Mucosa of stomach (tissue), 1 donor: ENCODE measurements around the gene PLD5.
"Not testable (repeated sequence)": the region's sequence is repeated elsewhere in the genome, so short reads cannot be mapped to it uniquely, and the experiment has no call there.

Experiments
- H3K27me3 ChIP-seq: one replicate; pipeline ENCODE4 v1.7.0; 2013; ENCODE audit warnings: mild to moderate bottlenecking, low read length; ENCODE audit not compliant: control insufficient read depth, insufficient read depth
- H3K36me3 ChIP-seq: one replicate; pipeline ENCODE4 v1.7.0; 2013; ENCODE audit warnings: low read length; ENCODE audit not compliant: control insufficient read depth, insufficient read depth
- H3K4me1 ChIP-seq: one replicate; pipeline ENCODE4 v1.7.0; 2013; ENCODE audit warnings: mild to moderate bottlenecking, low read length; ENCODE audit not compliant: control insufficient read depth, insufficient read depth
- H3K4me3 ChIP-seq: one replicate; pipeline ENCODE4 v1.7.0; 2013; ENCODE audit warnings: low read length
- H3K9ac ChIP-seq: one replicate; pipeline ENCODE4 v1.7.0; 2013; ENCODE audit warnings: mild to moderate bottlenecking, low read length, moderate library complexity
- H3K9me3 ChIP-seq: one replicate; pipeline ENCODE4 v1.7.0; 2013; ENCODE audit warnings: mild to moderate bottlenecking, low read length, moderate library complexity; ENCODE audit not compliant: control insufficient read depth
- donor health status: Pancreatic carcinoma.

The PLD5 gene

GRCh38 chr1:242093116-242093515 is 431.4 kb downstream of the PLD5 start:
- Histone ChIP-seq H3K4me3 (no peak overlapping the region), H3K36me3 (no peaks in the 10 kb centered on the region), H3K27me3 (no peaks in the 10 kb centered on the region), H3K9ac (no peak overlapping the region), H3K4me1 (no peaks in the 10 kb centered on the region), H3K9me3 (no peaks in the 10 kb centered on the region)

GRCh38 chr1:242089911-242090310 is 434.6 kb downstream of the PLD5 start:
- Histone ChIP-seq H3K36me3 (no peaks in the 10 kb centered on the region), H3K27me3 (no peaks in the 10 kb centered on the region), H3K4me3 (no peak overlapping the region), H3K9ac (no peak overlapping the region), H3K9me3 (no peaks in the 10 kb centered on the region), H3K4me1 (no peaks in the 10 kb centered on the region)

GRCh38 chr1:242088875-242089274 is 435.6 kb downstream of the PLD5 start:
- no peaks in the 10 kb centered on the region for H3K36me3 ChIP-seq
- no peak overlapping the region for H3K4me3 ChIP-seq
- no peaks in the 10 kb centered on the region for H3K27me3 ChIP-seq
- H3K9me3 ChIP-seq: no peaks in the 10 kb centered on the region
- H3K9ac ChIP-seq: no peak overlapping the region
- H3K4me1 ChIP-seq: no peaks in the 10 kb centered on the region

GRCh38 chr1:242086706-242087105 is 437.8 kb downstream of the PLD5 start:
- H3K4me1 ChIP-seq: no peaks in the 10 kb centered on the region
- no peak overlapping the region for H3K9ac ChIP-seq
- H3K36me3 ChIP-seq: no peaks in the 10 kb centered on the region
- H3K9me3 ChIP-seq: no peaks in the 10 kb centered on the region
- no peak overlapping the region for H3K4me3 ChIP-seq
- H3K27me3 ChIP-seq: no peaks in the 10 kb centered on the region

- Histone ChIP-seq H3K36me3 (no peaks in the 10 kb centered on the region), H3K4me3 (no peak overlapping the region), H3K9ac (no peak overlapping the region), H3K4me1 (no peaks in the 10 kb centered on the region), H3K9me3 (no peaks in the 10 kb centered on the region), H3K27me3 (no peaks in the 10 kb centered on the region)
Measured at GRCh38 chr1:242086093-242086492, 438.4 kb downstream of the PLD5 start.

GRCh38 chr1:242083742-242084141 is 440.8 kb downstream of the PLD5 start:
- H3K4me1 ChIP-seq: no peaks in the 10 kb centered on the region
- no peaks in the 10 kb centered on the region for H3K36me3 ChIP-seq
- H3K9me3 ChIP-seq: no peaks in the 10 kb centered on the region
- no peaks in the 10 kb centered on the region for H3K27me3 ChIP-seq
- no peak overlapping the region for H3K4me3 ChIP-seq
- no peak overlapping the region for H3K9ac ChIP-seq

GRCh38 chr1:242081446-242081845 is 443.1 kb downstream of the PLD5 start:
- H3K27me3 ChIP-seq: no peaks in the 10 kb centered on the region
- H3K4me3 ChIP-seq: no peak overlapping the region
- H3K36me3 ChIP-seq: no peaks in the 10 kb centered on the region
- H3K9ac ChIP-seq: no peak overlapping the region
- no peaks in the 10 kb centered on the region for H3K4me1 ChIP-seq
- no peaks in the 10 kb centered on the region for H3K9me3 ChIP-seq

GRCh38 chr1:242065813-242066212 is 458.7 kb downstream of the PLD5 start:
- H3K27me3 ChIP-seq: no peaks in the 10 kb centered on the region
- no peaks in the 10 kb centered on the region for H3K36me3 ChIP-seq
- H3K4me1 ChIP-seq: no peaks in the 10 kb centered on the region
- H3K4me3 ChIP-seq: no peak overlapping the region
- no peak overlapping the region for H3K9ac ChIP-seq
- H3K9me3 ChIP-seq: no peaks in the 10 kb centered on the region

- H3K4me1 ChIP-seq: no peaks in the 10 kb centered on the region
- no peaks in the 10 kb centered on the region for H3K36me3 ChIP-seq
- no peaks in the 10 kb centered on the region for H3K9me3 ChIP-seq
- H3K27me3 ChIP-seq: no peaks in the 10 kb centered on the region
- no peak overlapping the region for H3K4me3 ChIP-seq
- no peak overlapping the region for H3K9ac ChIP-seq
Measured at GRCh38 chr1:242062271-242062670, 462.2 kb downstream of the PLD5 start.

- H3K27me3 ChIP-seq: no peaks in the 10 kb centered on the region
- H3K9ac ChIP-seq: no peak overlapping the region
- no peaks in the 10 kb centered on the region for H3K9me3 ChIP-seq
Measured at GRCh38 chr1:242059976-242060375, 464.5 kb downstream of the PLD5 start.

GRCh38 chr1:242058582-242058981 is 465.9 kb downstream of the PLD5 start:
- H3K9ac ChIP-seq, H3K27me3 ChIP-seq, H3K36me3 ChIP-seq, H3K4me1 ChIP-seq, H3K9me3 ChIP-seq, H3K4me3 ChIP-seq: not testable (repeated sequence)

More at GRCh38 chr1:242059976-242060375, 464.5 kb downstream of the PLD5 start:
- H3K36me3 ChIP-seq: no peaks in the 10 kb centered on the region
- no peak overlapping the region for H3K4me3 ChIP-seq
- H3K4me1 ChIP-seq: no peaks in the 10 kb centered on the region

- not testable (repeated sequence) for H3K9me3 ChIP-seq, H3K4me1 ChIP-seq, H3K36me3 ChIP-seq, H3K4me3 ChIP-seq, H3K27me3 ChIP-seq, H3K9ac ChIP-seq
Measured at GRCh38 chr1:242058181-242058580, 466.3 kb downstream of the PLD5 start.

- Histone ChIP-seq H3K27me3 (no peaks in the 10 kb centered on the region), H3K9ac (no peak overlapping the region), H3K9me3 (no peaks in the 10 kb centered on the region), H3K4me1 (no peaks in the 10 kb centered on the region), H3K4me3 (no peak overlapping the region), H3K36me3 (no peaks in the 10 kb centered on the region)
Measured at GRCh38 chr1:242057745-242058115, 466.8 kb downstream of the PLD5 start.
